HG03039 (cell line): ENCODE data around the gene GCSAML.

Experiments used
- ATAC-seq: cut with Tn5 transposase; IDR thresholded peaks from one replicate; pipeline ENCODE4 v1.9.1; 2021; ENCODE audit warnings: mild to moderate bottlenecking, moderate library complexity; ENCODE audit not compliant: unreplicated experiment

The GCSAML gene

DNA sequence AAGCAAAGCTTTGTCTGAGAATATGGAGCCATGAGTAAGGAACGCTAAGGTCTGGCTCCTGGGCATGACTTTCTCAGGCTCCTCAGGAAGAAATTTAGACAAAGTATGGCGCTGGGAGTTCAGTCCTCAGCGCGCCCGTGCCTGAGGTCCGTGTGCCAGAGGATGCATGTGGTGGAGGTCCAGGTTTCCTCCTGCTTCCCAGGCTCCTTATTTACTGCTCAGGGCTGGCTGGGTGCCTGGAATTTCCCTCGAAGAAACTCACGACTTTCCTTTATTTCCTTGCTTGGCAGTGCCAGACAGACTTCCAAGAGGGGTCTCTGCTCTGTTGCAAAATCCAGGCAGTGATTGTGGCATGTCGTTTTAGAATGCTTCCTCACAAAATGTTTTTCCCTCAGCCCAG lies 13.3 kb downstream of the GCSAML start:
- ATAC-seq, result no peak

DNA sequence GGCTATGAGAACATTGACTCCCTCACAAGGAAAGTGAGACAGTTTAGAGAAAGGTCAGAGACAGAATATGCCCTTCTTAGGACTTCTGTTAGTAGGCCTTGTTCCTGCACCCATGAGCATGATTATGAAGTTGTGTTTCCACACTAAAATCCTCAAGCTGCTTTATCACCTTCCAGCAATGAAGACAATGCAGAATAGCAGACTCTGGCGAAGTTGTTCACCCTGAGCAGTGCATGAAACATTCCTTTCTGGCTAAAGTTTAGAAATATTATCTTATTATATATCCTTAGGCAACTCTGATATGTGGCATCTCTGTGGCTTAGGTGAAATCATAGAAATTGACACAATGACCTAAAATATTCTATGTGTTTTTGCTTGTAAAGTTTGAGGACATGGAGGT lies 25.3 kb downstream of the GCSAML start:
- ATAC-seq, result no peak

DNA sequence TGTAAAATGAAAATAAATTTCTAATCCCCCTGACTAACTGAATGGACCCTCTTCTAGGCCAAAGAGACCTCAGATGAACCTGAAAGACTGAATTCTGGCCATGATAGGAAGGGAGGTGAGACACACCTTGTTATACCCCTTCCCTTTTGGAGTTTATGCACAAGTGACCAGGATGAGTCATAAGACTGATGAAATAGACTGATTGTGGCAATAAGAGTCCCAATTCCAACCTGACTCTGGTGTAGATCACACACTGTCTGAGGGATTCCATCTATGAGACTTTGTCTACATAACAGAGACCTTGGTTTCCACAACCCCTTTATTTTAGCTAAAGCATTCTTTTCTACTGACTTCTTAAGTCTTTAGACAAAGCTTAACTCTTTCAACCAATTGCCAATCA lies 25.7 kb downstream of the GCSAML start:
- no peak for ATAC-seq

DNA sequence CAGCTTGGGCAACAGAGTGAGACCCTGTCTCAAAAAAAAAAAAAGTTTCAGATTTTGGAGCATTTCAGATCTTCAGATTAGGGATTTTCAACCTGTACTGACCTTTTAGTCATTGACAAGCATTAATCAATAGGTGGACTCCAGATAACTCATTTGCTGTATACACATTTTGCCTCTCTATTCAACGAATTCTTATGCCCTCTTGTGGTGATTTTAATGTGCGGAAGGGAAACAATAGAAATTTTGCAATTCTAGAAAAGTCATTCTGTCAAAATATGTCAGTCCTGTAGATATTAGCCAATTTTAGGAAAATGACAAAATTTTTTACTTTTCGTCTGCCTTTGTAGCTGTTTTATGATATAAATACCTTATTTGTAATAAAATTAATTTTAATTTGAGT lies 27.6 kb downstream of the GCSAML start:
- no peak for ATAC-seq

DNA sequence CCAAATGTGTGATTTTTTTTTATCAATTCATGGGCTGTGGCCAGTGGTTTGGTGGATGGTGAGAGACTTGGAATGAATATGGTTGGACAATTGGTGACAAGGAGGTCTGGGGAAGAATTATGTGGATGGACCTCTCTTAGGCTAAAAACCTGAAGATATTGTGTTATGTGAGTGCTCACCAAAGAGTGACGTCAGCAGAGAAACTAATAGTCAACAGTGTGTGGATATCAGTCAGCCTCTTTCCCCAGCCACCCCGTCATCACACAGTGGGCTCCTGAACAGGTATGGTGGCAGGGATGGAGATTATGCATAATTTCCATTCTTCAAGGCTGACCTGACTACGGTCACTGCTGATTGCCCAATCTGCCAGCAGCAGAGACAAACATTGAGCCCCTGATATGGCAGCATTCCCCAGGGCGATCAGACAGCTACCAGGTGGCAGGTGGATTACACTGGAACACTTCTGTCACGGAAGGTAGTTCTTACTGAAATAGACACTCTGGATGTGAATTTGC lies 30.1 kb downstream of the GCSAML start:
- no peak for ATAC-seq

DNA sequence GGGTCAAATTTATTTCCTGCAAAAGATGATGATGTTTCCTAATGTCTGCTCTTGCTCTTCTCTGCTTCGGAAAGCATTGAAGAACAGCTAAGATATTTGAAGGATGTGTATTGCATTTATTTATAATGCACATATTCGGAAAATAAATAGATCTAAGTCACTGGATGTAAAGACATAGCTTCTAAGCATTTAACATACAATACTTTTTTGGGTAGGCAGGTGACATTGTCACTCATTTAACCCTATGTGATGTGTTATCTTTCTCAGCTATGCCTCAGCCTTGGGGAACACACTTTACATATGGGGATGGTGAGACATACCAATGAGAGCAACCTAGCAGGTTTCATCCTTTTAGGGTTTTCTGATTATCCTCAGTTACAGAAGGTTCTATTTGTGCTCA lies 39.1 kb downstream of the GCSAML start, which contains the start of gene OR2G2:
OR2G2 (plus strand) TSS at position 301 of the 400 bp plus-strand sequence; CDS start at position 301, 0 bp downstream.
- ATAC-seq, result no peak

DNA sequence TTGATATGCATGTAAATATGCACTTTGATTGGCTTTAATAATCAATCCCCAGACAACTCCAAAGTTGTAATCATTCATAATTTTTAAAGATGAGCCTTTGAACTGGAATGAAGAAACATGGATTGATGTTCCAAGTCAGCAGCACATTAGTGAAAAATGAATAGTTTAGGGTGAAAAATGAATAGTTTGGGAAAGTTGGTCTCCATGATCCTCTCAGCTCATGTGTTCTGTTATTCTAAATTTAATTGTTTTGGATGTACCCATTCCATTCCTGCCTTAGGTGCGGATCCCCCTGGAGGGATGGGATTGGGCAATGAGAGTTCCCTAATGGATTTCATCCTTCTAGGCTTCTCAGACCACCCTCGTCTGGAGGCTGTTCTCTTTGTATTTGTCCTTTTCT lies 56.4 kb downstream of the GCSAML start, which contains the start of gene OR2G3:
OR2G3 (plus strand) TSS at position 301 of the 400 bp plus-strand sequence; CDS start at position 301, 0 bp downstream.
- no peak for ATAC-seq

DNA sequence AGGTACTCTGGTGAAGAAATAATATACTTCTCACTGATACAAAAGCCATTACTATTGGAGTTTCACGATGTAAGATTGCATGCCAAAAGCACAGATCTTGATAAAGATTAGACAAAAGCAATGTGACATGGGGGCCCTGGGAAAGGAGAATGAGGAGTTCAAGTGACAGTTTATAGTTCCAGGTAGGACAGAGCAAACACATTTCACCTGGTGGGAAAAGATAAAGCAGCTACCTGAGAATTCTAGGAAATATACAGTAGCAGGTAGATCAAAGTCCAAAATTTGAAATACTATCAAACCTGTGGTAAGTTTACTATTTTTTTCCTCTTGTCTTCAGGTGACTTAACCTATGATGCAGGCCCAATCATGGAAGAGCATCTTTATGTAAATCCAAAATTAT lies 64.5 kb downstream of the GCSAML start:
- ATAC-seq, result no peak

DNA sequence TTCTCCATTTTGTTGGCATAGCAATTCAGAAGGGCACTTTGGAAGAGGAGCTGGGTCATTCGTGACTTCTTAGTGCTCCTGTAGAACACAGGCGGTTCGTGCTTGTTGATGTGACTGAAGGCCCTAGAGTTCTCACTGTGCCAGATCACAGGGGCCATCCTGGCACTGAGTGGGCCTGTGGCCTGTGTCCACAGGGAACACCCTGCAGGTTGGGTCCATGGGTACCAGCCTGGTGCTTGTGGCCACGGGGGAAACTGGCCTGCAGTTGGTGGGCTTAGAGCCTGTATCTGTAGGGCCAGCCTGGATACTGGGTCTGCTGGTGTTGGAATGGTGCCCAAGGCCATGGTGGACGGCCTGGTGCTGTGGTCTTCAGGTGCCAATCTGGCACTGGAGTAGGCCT lies 65.7 kb downstream of the GCSAML start:
- ATAC-seq, result no peak
